Glomerular endothelial cell (primary cell): ENCODE data around the gene CLDN7. TPM values are rescaled to one million over a fixed set of nuclear protein-coding genes. Genes with fewer than 3 reads are reported as not detected.
A peak's percentile ranks its signal among the peaks of the same experiment; 100 is the strongest.

ENCODE experiments used
- DNase-seq: peaks from one replicate; pipeline ENCODE4 v3.0.0-alpha.2; 2011; ENCODE audit warnings: low read depth, low spot score; ENCODE audit errors: extremely low read depth
- total RNA-seq: library from RNA; depleted of rRNA; stranded (reverse); fragments of >200 nt; gene quantifications from 2 replicates; pipeline ENCODE4 v1.2.3, GENCODE V29; 2015

Gene CLDN7
- 1.9 and 2.1 TPM in 2 replicates for total RNA-seq

GRCh38 chr17:7262192-7262934, at the start of gene CLDN7:
Gene CLDN7, minus strand, starts transcription at chr17:7262478. Its CDS starts 435 bp downstream, at chr17:7262043.
- DNase-seq, result no peak

GRCh38 chr17:7311110-7311705, 48.9 kb upstream of the CLDN7 start:
- no peak for DNase-seq

GRCh38 chr17:7309628-7310027, 47.4 kb upstream of the CLDN7 start:
- DNase-seq, result no peak

GRCh38 chr17:7308625-7309433, 46.6 kb upstream of the CLDN7 start:
- DNase-seq, result peak; percentile 36

GRCh38 chr17:7307686-7308624, 45.7 kb upstream of the CLDN7 start:
- DNase-seq, result no peak

GRCh38 chr17:7306911-7307685, 44.8 kb upstream of the CLDN7 start, which contains the start of gene EIF5A:
Gene EIF5A, plus strand, starts transcription at chr17:7307628. Its CDS starts 2,008 bp downstream, at chr17:7309636.
- DNase-seq, result peak; percentile 100

- DNase-seq, result no peak
Observed at GRCh38 chr17:7304179-7304578, 41.9 kb upstream of the CLDN7 start.

- no peak for DNase-seq
Observed at GRCh38 chr17:7296189-7296861, 34.0 kb upstream of the CLDN7 start.

GRCh38 chr17:7295230-7296180, 33.2 kb upstream of the CLDN7 start:
- DNase-seq, result no peak

GRCh38 chr17:7294614-7295153, 32.4 kb upstream of the CLDN7 start, which contains the start of gene YBX2:
Gene YBX2, minus strand, starts transcription at chr17:7294639. Its CDS starts 139 bp downstream, at chr17:7294500.
- DNase-seq, result no peak

GRCh38 chr17:7293816-7294613, 31.7 kb upstream of the CLDN7 start:
- no peak for DNase-seq

- no peak for DNase-seq
Observed at GRCh38 chr17:7293159-7293558, 30.9 kb upstream of the CLDN7 start.

GRCh38 chr17:7292729-7293128, 30.5 kb upstream of the CLDN7 start:
- no peak for DNase-seq

GRCh38 chr17:7292194-7292593, 29.9 kb upstream of the CLDN7 start:
- DNase-seq, result no peak

GRCh38 chr17:7290685-7291084, 28.4 kb upstream of the CLDN7 start:
- DNase-seq, result no peak

GRCh38 chr17:7290166-7290565, 27.9 kb upstream of the CLDN7 start:
- no peak for DNase-seq
